ENCODE results near the gene COPS4.

GRCh38 chr4:83065266-83065665, 30.3 kb downstream of the COPS4 start:
- TF ChIP-seq CTCF (IDR thresholded peaks at IDR 0.05) (no peak), POLR2A (IDR thresholded peaks at IDR 0.05) (no peak)

Measured in adrenal gland (tissue), 5 donors.